Activated naive CD4-positive, alpha-beta T cell treated with anti-CD3 and anti-CD28 coated beads for 36 hours (primary cell): ENCODE measurements around the gene PLCB1. TPM values are rescaled to one million over a fixed set of nuclear protein-coding genes. Genes with fewer than 3 reads are reported as not detected.

ENCODE experiments used
- CTCF ChIA-PET: fragments of 350-600 bp; sonication (Branson Sonifier 250); formaldehyde crosslinking; loops from one replicate; lab custom pipeline; 2021; ENCODE audit warnings: antibody characterized with exemption; lab: Charles Lee
- DNase-seq: peaks from one replicate; pipeline ENCODE4 v3.0.0-alpha.2; 2020
- H3K27ac Mint-ChIP-seq: one replicate; pipeline ENCODE4 v1.8.0; 2021; ENCODE audit warnings: mild to moderate bottlenecking, mixed read lengths
- H3K27me3 Mint-ChIP-seq: one replicate; pipeline ENCODE4 v1.8.0; 2021; ENCODE audit warnings: low read depth, mixed read lengths
- H3K36me3 Mint-ChIP-seq: one replicate; pipeline ENCODE4 v1.8.0; 2021; ENCODE audit warnings: low read depth, mixed read lengths
- H3K4me1 Mint-ChIP-seq: one replicate; pipeline ENCODE4 v1.8.0; 2021; ENCODE audit warnings: low read depth, mixed read lengths
- H3K4me3 Mint-ChIP-seq: one replicate; pipeline ENCODE4 v1.8.0; 2021; ENCODE audit warnings: mild to moderate bottlenecking, moderate library complexity, mixed read lengths
- H3K9me3 Mint-ChIP-seq: one replicate; pipeline ENCODE4 v1.8.0; 2021; ENCODE audit warnings: mixed read lengths
- intact Hi-C: fragments of 100-400 bp; cut with micrococcal nuclease; formaldehyde crosslinking; loops from one replicate; pipeline ENCODE4 v1.15.1; 2023
- total RNA-seq, 2 experiments: library from RNA; stranded (reverse); gene quantifications; one replicate each; pipeline ENCODE4 v1.2.3, GENCODE V29; 2021

The PLCB1 gene
- total RNA-seq, 2 experiments from 2014 or later = 1.2 TPM

GRCh38 chr20:8678098-8678776 is 546.2 kb downstream of the PLCB1 start:
- H3K4me1 Mint-ChIP-seq = no peaks in the 10 kb centered on the region
- no peak overlapping the region for H3K27ac Mint-ChIP-seq
- CTCF ChIA-PET = interaction anchor here (0.7 to 0.8 kb wide), 2 partner anchors 45 to 742 kb away, joined by 3 read pairs; no protein-coding TSS in a partner anchor
- H3K4me3 Mint-ChIP-seq = no peak overlapping the region
- H3K9me3 Mint-ChIP-seq = no peaks in the 10 kb centered on the region
- no peaks in the 10 kb centered on the region for H3K36me3 Mint-ChIP-seq
- no peak for DNase-seq
- no peaks in the 10 kb centered on the region for H3K27me3 Mint-ChIP-seq
- intact Hi-C loops = no loop called here

- Mint-ChIP-seq H3K36me3 (no peaks in the 10 kb centered on the region), H3K4me3 (no peak overlapping the region), H3K27ac (no peak overlapping the region), H3K9me3 (peaks cover 8% of the 10 kb centered on the region), H3K27me3 (no peaks in the 10 kb centered on the region), H3K4me1 (no peaks in the 10 kb centered on the region)
- no peak for DNase-seq
- intact Hi-C loops = no loop called here
- CTCF ChIA-PET = interaction anchor here (0.8 to 1.9 kb wide), 2 partner anchors 19 to 33 kb away, joined by 3 to 8 read pairs; no protein-coding TSS in a partner anchor
Observed at GRCh38 chr20:8689337-8689736, 557.3 kb downstream of the PLCB1 start.

GRCh38 chr20:8690074-8690473 is 558.0 kb downstream of the PLCB1 start:
- no peaks in the 10 kb centered on the region for H3K4me1 Mint-ChIP-seq
- intact Hi-C loops = no loop called here
- peaks cover 8% of the 10 kb centered on the region for H3K9me3 Mint-ChIP-seq
- no peak overlapping the region for H3K27ac Mint-ChIP-seq
- no peaks in the 10 kb centered on the region for H3K27me3 Mint-ChIP-seq
- no peak overlapping the region for H3K4me3 Mint-ChIP-seq
- CTCF ChIA-PET = interaction anchor here (1.9 kb wide), 1 partner anchor 32 kb away, joined by 8 read pairs; no protein-coding TSS in a partner anchor
- DNase-seq = no peak
- no peaks in the 10 kb centered on the region for H3K36me3 Mint-ChIP-seq

GRCh38 chr20:8693709-8694108 is 561.6 kb downstream of the PLCB1 start:
- CTCF ChIA-PET = no interaction called here
- no peaks in the 10 kb centered on the region for H3K36me3 Mint-ChIP-seq
- no peaks in the 10 kb centered on the region for H3K4me1 Mint-ChIP-seq
- intact Hi-C loops = no loop called here
- no peak for DNase-seq
- H3K27ac Mint-ChIP-seq = no peak overlapping the region
- H3K27me3 Mint-ChIP-seq = no peaks in the 10 kb centered on the region
- H3K9me3 Mint-ChIP-seq = peaks cover 4% of the 10 kb centered on the region
- H3K4me3 Mint-ChIP-seq = no peak overlapping the region

GRCh38 chr20:8700756-8701155 is 568.7 kb downstream of the PLCB1 start:
- Mint-ChIP-seq H3K4me3 (no peak overlapping the region), H3K27ac (no peak overlapping the region), H3K36me3 (no peaks in the 10 kb centered on the region), H3K4me1 (no peaks in the 10 kb centered on the region), H3K27me3 (peaks cover 4% of the 10 kb centered on the region), H3K9me3 (no peaks in the 10 kb centered on the region)
- CTCF ChIA-PET = no interaction called here
- intact Hi-C loops = no loop called here
- DNase-seq = no peak

GRCh38 chr20:8706961-8707700 is 575.1 kb downstream of the PLCB1 start:
- Mint-ChIP-seq H3K36me3 (no peaks in the 10 kb centered on the region), H3K27me3 (no peaks in the 10 kb centered on the region), H3K4me3 (no peak overlapping the region), H3K9me3 (no peaks in the 10 kb centered on the region), H3K4me1 (no peaks in the 10 kb centered on the region), H3K27ac (no peak overlapping the region)
- CTCF ChIA-PET = interaction anchor here (2.6 kb wide), 1 partner anchor 14 kb away, joined by 5 read pairs; no protein-coding TSS in a partner anchor
- intact Hi-C loops = no loop called here
- no peak for DNase-seq

GRCh38 chr20:8709627-8710026 is 577.6 kb downstream of the PLCB1 start:
- Mint-ChIP-seq H3K27me3 (no peaks in the 10 kb centered on the region), H3K27ac (no peak overlapping the region), H3K36me3 (no peaks in the 10 kb centered on the region), H3K4me3 (no peak overlapping the region), H3K4me1 (no peaks in the 10 kb centered on the region), H3K9me3 (no peaks in the 10 kb centered on the region)
- DNase-seq = no peak
- intact Hi-C loops = no loop called here
- CTCF ChIA-PET = interaction anchor here (2.6 kb wide), 1 partner anchor 12 kb away, joined by 5 read pairs; no protein-coding TSS in a partner anchor

- Mint-ChIP-seq H3K27me3 (no peaks in the 10 kb centered on the region), H3K36me3 (no peaks in the 10 kb centered on the region), H3K27ac (no peak overlapping the region), H3K4me1 (no peaks in the 10 kb centered on the region), H3K4me3 (no peak overlapping the region), H3K9me3 (no peaks in the 10 kb centered on the region)
- intact Hi-C loops = no loop called here
- no peak for DNase-seq
- CTCF ChIA-PET = no interaction called here
Observed at GRCh38 chr20:8711501-8711900, 579.4 kb downstream of the PLCB1 start.

GRCh38 chr20:8714206-8714605 is 582.1 kb downstream of the PLCB1 start:
- Mint-ChIP-seq H3K27me3 (no peaks in the 10 kb centered on the region), H3K4me3 (no peak overlapping the region), H3K4me1 (no peaks in the 10 kb centered on the region), H3K36me3 (no peaks in the 10 kb centered on the region), H3K27ac (no peak overlapping the region), H3K9me3 (no peaks in the 10 kb centered on the region)
- intact Hi-C loops = no loop called here
- DNase-seq = no peak
- CTCF ChIA-PET = interaction anchor here (2.1 kb wide), 1 partner anchor 8 kb away, joined by 13 read pairs; no protein-coding TSS in a partner anchor

GRCh38 chr20:8718279-8718678 is 586.2 kb downstream of the PLCB1 start:
- CTCF ChIA-PET = no interaction called here
- no peaks in the 10 kb centered on the region for H3K9me3 Mint-ChIP-seq
- no peak for DNase-seq
- intact Hi-C loops = no loop called here
- no peaks in the 10 kb centered on the region for H3K27me3 Mint-ChIP-seq
- H3K27ac Mint-ChIP-seq = no peak overlapping the region
- no peaks in the 10 kb centered on the region for H3K4me1 Mint-ChIP-seq
- no peak overlapping the region for H3K4me3 Mint-ChIP-seq
- no peaks in the 10 kb centered on the region for H3K36me3 Mint-ChIP-seq

- no peaks in the 10 kb centered on the region for H3K4me1 Mint-ChIP-seq
Observed at GRCh38 chr20:8720089-8720488, 588.0 kb downstream of the PLCB1 start.

GRCh38 chr20:8721098-8721497 is 589.0 kb downstream of the PLCB1 start:
- intact Hi-C loops = loop anchor here (1.0 to 5.0 kb wide), 2 partner anchors 589 to 1954 kb away; partner anchors contain the start of genes BMP2 and PLCB1
- Mint-ChIP-seq H3K27me3 (peaks cover 2% of the 10 kb centered on the region), H3K4me3 (no peak overlapping the region), H3K9me3 (no peaks in the 10 kb centered on the region), H3K4me1 (no peaks in the 10 kb centered on the region), H3K36me3 (no peaks in the 10 kb centered on the region), H3K27ac (no peak overlapping the region)
- CTCF ChIA-PET = interaction anchor here (0.7 to 3.8 kb wide), 18 partner anchors 8 to 785 kb away, joined by 3 to 45 read pairs (median 4); partner anchors contain the start of gene PLCB1
- DNase-seq = peak; percentile 27

More at GRCh38 chr20:8720089-8720488, 588.0 kb downstream of the PLCB1 start:
- intact Hi-C loops = loop anchor here (5.0 kb wide), 1 partner anchor 1953 kb away; the partner anchor contains the start of gene BMP2
- Mint-ChIP-seq H3K9me3 (no peaks in the 10 kb centered on the region), H3K4me3 (no peak overlapping the region), H3K27me3 (peaks cover 2% of the 10 kb centered on the region), H3K27ac (no peak overlapping the region), H3K36me3 (no peaks in the 10 kb centered on the region)
- CTCF ChIA-PET = interaction anchor here (0.9 to 3.8 kb wide), 2 partner anchors 675 to 784 kb away, joined by 3 to 36 read pairs; no protein-coding TSS in a partner anchor
- no peak for DNase-seq
